ENCODE measurements around the gene CCDC170. TPM values are rescaled to one million over a fixed set of nuclear protein-coding genes. Genes with fewer than 3 reads are reported as not detected.

The CCDC170 gene
- total RNA-seq, 1 experiment from 2014 or later, result 0.12 TPM

GRCh38 chr6:151539506-151540268, 45.9 kb downstream of the CCDC170 start:
- Histone ChIP-seq H3K4me2 (ENCODE audit: low read length) (no peak overlapping the region), H3K9ac (ENCODE audit: low read length) (no peak overlapping the region), H4K20me1 (ENCODE audit: insufficient read depth) (no peaks in the 10 kb centered on the region), H3K4me1 (ENCODE audit: control insufficient read depth in 1 of 2, insufficient read depth in 2 of 2, low read length in 2 of 2) (no peaks in the 10 kb centered on the region), H3K36me3 (ENCODE audit: control insufficient read depth in 1 of 2, insufficient read depth in 2 of 2, low read length in 2 of 2) (no peaks in the 10 kb centered on the region), H3K27ac (ENCODE audit: low read depth, low read length) (no peak overlapping the region), H3K27me3 (ENCODE audit: insufficient read depth, low read length) (no peaks in the 10 kb centered on the region), H3K9me3 (ENCODE audit: control insufficient read depth in 1 of 2, insufficient read depth in 1 of 2, low read depth in 1 of 2, low read length in 2 of 2) (0 out of 4 replicates have a peak, but pooled peaks cover 0 to 3% of the 10 kb centered on the region in 2 experiments), H3K4me3 (replicated peaks in 1 of 2; ENCODE audit: low read depth in 1 of 2, low read length in 2 of 2) (no peak overlapping the region), H2AFZ (ENCODE audit: low read depth, low read length, poor library complexity, severe bottlenecking) (no peak overlapping the region), H3K79me2 (ENCODE audit: insufficient read depth, low read length) (no peaks in the 10 kb centered on the region), H3K9me2 (ENCODE audit: insufficient read depth) (no peaks in the 10 kb centered on the region)
- DNase-seq (ENCODE audit: low read depth, low spot score) (no peak), ATAC-seq (no peak)
- no peak for TF ChIP-seq CBX3 (IDR thresholded peaks at IDR 0.05; ENCODE audit: low read depth)
- no peak for TF ChIP-seq MAX (IDR thresholded peaks at IDR 0.05)
- TF ChIP-seq YY1 (IDR thresholded peaks at IDR 0.05; ENCODE audit: extremely low read depth, insufficient replicate concordance, low read depth, low read length), result no peak
- TF ChIP-seq TCF7L2 (IDR thresholded peaks at IDR 0.05; ENCODE audit: borderline replicate concordance, extremely low read depth, insufficient read depth, insufficient read length), result no peak
- no peak for TF ChIP-seq CEBPB (IDR thresholded peaks at IDR 0.05; ENCODE audit: low read depth)
- TF ChIP-seq ATF3 (IDR thresholded peaks at IDR 0.05), result no peak
- no peak for TF ChIP-seq EZH2phosphoT487 (IDR thresholded peaks at IDR 0.05; ENCODE audit: borderline replicate concordance)
- TF ChIP-seq POLR2AphosphoS5 (IDR thresholded peaks at IDR 0.05; ENCODE audit: low read depth, low read length), result no peak
- TF ChIP-seq ZNF274 (IDR thresholded peaks at IDR 0.05; ENCODE audit: low read depth, low read length), result no peak
- TF ChIP-seq RAD21 (IDR thresholded peaks at IDR 0.05; ENCODE audit: low read depth), result no peak
- TF ChIP-seq SP1 (IDR thresholded peaks at IDR 0.05; ENCODE audit: low read depth), result no peak
- TF ChIP-seq ELF1 (IDR thresholded peaks at IDR 0.05; ENCODE audit: borderline replicate concordance, low read depth), result no peak
- TF ChIP-seq EZH2 (IDR thresholded peaks at IDR 0.05), result no peak
- TF ChIP-seq JUND (IDR thresholded peaks at IDR 0.05), result no peak
- TF ChIP-seq SIN3A (IDR thresholded peaks at IDR 0.05; ENCODE audit: low read depth), result no peak
- no peak for TF ChIP-seq POLR2A (IDR thresholded peaks at IDR 0.05; ENCODE audit: borderline replicate concordance, extremely low read depth, insufficient read depth, insufficient read length)
- TF ChIP-seq CTCF (IDR thresholded peaks at IDR 0.05 in 2 of 3, conservative IDR thresholded peaks at IDR 0.05 in 1 of 3; ENCODE audit: borderline replicate concordance in 1 of 3, insufficient read depth in 1 of 3, low read depth in 2 of 3, low read length in 2 of 3), result no peak
- ChIA-PET RAD21 (ENCODE audit: low non-redundant PET in 1 of 2, low total read pairs in 2 of 2, uncharacterized antibody in 2 of 2, unreplicated experiment in 2 of 2) (interaction anchor here in 1 of 2 experiments (0.6 kb wide), 1 partner anchor 131 kb away, joined by 10 read pairs; no protein-coding TSS in a partner anchor), CTCF (no interaction called here), POLR2A (no interaction called here)
- BruUV-seq (replicated peaks), result no TSS peak
- intact Hi-C loops (cut with micrococcal nuclease), result no loop called here
